ENCODE data around the gene POLR2L.

Gene POLR2L

DNA sequence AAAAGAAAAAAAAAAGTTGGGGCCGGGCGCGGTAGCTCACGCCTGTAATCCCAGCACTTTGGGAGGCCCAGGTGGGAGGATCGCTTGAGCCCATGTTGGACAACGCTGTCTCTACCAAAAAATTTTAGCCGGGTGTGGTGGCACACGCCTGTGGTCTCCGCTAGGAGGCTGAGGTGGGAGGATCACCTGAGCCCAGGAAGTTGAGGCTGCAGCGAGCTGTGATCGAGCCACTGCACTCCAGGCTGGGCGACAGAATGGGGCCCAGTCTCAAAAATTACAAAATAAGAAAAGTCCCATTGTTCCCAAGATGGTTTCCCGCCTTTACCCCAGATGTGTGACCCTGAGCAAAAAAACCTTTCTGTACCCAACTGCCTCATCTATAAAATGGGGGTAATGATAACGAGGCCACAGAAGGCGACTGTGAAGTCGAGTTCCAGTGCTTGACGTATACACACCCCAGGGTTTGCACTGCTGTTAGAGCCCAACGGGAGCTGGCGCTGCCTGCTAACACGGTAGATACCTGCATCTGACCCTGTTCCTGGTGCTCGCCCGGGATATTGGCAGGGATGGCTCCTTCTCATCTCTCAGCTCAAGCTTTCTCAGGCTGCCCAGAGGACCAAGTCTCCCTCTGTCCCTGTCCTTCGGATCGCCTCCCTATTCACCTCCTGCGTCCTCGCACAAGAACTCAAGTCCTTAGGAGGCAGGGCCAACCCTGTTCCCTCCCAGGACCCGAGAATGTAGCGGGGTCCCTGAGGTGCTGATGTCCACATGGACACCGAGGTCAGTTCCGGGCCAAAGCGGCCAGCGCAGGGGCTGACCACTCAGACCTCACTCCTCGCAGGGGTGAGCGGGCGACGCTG lies 33.7 kb downstream of the POLR2L start:
- DNase-seq: peak; percentile 59

DNA sequence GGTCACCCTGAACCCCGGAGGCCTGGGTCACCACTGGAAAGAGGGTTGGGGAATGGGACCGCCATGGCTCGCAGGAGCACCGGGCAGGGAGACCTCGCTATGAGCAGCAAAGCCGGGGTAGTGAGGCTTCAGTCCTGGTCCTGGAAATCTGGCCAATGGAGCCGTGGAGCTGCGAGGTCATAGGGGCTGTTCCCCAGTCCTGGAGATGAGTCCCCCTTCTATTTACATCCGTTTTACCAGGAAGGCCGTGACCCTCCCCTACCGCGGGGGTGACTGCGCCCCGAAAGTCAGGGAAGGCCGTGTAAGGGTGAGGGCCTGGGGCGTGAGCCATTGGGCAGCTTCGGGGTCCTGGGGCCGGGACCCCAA lies 37.7 kb downstream of the POLR2L start:
- DNase-seq: no peak

DNA sequence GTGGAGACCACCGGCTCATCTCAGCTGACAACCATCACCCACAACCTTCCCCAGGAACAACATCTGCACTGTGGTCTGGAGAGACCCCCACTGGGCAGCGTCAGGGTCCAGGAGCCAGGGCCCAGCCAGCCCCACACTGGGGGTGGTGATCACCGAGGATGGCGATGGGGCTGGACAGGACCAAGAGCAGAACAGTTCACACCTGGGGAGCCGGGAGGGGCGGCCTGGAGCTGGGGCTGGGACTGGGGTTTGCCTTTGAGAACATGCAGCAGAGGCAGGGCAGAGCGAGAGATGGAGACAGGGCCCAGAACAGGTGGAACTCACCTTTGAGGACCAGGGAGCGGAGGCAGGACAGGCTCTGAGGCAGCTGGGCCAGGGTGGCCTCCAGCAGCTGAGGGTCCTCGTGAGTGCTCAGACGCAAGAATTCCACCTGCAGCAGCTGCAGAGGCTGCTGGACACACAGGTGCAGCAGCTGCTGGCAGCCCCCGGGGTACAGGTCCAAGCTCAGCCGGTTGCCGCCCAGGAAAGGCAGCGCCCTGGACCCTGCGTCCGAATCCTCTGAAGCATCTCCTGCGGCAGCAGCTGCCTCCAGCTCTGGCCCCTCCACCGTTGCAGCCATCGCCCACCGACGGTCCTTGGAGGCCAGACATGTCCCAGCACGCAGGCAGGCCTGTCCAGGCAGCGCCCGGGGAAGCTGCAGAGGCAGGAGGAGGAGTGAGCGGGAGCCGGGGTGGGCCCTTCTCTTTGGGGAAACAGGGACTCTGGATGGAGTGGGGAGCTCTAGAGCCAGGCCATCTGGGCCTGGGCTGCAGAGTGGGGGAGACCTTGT lies 38.3 kb downstream of the POLR2L start:
- no peak for DNase-seq

DNA sequence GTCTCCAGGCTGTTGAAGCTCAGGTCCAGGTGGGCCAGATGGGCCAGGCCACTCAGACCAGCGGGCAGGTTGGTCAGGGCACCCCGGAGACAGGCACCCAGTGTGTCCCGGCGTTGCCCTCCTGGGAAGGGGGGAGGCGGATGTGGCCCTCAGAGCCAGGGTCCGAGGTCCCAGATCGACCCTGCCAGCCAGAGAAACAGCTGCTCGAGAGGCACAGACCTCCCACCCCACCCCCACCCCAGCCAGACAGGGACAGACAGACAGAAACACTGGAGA lies 38.9 kb downstream of the POLR2L start:
- no peak for DNase-seq

DNA sequence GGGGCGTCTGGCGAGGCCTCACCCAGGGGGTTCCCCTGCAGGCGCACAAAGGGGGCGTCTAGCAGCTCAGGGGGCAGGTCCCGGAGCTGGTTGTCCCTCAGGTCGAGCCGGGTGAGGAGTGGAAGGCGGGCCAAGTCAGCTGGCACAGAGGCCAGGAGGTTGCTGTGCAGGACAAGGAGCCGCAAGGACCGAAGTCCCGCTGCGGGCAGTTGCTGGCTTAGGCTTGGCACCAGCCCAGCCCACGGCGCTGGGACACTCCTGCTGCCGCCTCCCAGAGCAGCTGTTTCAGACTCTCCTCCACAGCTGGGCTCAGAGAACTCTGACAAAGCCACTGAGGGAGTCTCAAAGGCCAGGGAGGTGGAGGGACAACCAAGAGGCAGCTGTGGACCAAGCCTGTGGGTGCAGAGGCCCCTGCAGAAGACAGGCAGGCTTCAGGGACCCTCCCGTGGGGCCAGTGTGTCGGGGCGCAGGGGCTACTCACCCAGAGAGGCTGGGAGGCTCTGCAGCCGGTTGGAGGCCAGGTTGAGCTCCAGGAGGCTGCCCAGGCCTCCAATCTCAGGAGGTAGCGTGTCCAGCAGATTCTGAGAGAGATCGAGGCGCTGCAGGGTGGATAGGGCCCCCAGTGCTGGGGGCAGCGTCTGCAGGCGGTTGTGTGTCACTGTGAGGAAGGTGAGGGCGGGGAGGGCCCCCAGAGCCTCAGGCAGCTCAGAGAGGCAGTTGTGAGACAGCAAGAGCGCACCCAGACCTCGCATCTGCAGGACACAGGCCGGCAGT lies 39.4 kb downstream of the POLR2L start:
- DNase-seq: no peak

DNA sequence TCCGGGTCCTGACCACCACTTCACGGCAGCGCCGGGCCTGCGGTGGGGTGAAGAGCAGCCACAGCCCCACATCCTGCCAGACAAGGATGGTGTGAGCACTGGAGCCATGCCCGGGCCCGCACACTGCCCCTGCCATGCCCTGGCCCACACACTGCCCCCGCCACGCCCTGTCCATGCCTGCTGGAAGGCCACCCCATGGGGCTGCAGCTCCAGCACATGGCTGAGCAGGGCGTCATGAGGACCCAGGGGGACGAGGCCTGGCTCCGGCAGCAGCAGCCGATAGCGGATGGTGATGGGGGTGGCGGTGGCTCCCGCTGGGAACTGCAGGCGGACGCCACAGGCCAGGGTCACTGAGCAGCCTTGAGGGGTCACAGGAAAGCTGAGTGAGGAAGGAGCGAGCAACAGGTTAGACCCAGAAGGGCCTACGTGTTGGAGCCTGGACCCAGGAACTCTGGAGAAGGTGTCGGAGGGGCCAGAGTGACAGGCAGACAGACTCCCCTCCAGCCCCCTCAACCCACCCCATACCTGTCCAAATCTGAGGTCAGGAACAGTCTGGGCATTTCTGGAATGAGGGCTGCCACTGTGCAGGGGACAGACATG lies 40.2 kb downstream of the POLR2L start:
- no peak for DNase-seq

DNA sequence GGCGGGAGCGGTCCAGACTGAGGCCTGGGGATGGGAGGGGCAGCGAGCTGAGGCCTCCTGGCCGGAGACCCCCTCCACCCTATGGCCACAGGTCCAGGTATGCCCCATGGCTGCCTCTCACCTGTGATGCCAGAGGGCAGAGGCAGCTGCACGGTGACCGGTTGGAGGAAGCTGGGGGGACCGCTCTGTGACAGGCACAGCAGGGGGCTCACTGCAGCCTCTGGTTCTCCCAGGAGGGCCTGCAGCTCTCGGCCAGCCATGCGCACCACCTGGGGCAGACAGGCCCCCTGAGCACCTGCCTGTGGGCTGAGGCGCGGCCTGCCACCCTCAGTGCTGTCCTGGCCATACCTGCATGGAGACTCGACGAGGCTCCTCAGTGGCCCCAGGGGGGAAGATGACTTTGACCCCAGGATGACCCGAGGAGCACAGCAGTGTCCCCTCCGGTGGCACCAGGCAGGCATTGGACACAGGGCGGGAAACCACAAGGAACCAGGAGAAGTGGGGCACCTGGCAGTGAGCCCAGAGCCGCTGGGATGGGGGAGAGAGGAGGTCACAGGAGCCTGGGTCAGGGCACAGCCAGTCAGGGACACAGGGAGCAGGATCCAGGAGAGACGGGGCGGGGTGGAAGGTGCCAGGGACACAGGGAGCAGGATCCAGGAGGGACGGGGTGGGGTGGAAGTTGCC lies 41.1 kb downstream of the POLR2L start:
- no peak for DNase-seq

DNA sequence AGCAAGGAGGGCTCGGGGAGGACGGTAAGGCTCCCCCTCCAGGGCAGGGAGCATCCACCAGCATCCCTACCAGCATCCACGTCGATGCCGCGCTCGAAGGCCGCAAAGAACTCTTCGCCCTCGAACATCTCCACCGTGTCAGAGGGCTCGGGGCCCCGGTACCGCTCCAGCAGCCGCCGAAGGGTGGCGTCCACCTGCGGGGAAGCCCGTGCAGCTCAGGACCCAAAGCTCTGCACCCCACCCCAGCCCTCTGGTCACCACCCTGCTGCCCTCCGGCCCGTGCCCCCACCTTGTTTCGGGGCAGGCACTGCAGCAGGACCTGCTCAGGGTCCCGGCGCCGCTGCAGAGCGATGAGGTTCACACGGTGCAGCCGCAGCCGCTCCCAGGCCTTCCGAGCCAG lies 41.9 kb downstream of the POLR2L start:
- DNase-seq: no peak

DNA sequence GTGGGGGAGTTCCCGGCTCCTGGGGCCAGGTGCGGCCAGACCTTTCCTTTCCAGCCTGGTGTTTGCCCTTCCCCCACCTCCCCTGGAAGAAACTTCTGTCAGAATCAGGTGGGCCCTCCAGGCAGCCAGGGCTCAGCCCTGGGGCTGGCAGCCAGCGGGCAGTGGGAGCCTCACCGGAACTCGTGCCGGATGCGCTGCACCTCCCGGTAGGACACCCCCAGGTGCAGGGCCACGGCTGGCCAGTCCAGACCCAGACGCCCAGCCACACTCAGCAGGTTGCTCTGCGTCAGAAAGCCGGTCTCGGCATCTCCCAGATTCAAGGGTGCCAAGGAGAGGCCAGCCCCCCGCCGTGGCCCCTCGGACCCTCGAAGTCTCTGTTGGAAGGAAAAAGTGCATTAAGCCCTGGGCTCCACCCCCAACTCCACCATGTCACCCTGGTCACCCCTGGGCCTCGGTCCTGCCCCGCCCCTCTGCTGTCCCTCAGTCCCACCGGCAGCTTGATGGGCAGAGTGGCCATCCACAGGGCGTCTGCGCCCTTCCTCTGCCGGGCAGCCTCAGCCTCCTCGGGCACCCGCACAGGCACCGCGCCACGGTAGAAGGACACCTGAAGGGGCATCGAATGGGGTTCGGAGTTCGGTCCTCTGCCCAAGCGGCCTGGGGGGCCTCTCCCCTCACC lies 42.5 kb downstream of the POLR2L start:
- DNase-seq: no peak

DNA sequence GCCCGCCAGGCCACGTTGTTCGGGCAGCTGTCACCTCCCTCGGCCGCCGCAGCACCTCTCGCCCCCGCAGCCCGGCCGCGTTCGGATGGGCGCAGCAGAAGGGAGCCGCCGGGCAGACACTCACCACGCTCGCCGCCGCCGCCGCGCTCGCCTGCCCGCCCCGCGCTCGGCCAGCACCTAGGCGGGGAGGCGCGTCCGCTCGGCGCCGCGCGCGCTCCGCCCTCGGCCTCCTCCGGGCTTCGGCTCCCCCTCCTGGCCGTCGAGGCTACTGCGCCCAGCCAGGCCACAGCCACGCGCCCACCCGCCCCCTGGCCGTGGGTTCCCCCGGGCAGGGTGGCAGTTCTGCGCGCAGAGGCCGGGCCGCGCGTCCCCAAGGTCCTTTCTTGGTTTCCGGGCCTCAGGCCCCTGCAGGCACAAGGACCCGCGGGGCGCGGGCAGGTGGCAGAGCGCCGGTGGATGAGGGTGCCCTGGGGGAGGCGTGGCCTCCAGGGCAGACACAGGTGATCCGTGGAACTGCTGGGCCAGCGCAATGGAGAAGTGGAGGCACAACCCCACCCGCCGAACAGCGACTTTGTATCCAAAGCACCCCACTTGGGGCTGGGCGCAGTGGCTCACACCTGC lies 44.1 kb downstream of the POLR2L start, which contains the start of gene SLC25A22:
TSS of gene SLC25A22 (minus strand) at position 189 of the 621 bp plus-strand sequence. CDS start 3,275 bp downstream, outside the sequence.
- peak; percentile 91 for DNase-seq

DNA sequence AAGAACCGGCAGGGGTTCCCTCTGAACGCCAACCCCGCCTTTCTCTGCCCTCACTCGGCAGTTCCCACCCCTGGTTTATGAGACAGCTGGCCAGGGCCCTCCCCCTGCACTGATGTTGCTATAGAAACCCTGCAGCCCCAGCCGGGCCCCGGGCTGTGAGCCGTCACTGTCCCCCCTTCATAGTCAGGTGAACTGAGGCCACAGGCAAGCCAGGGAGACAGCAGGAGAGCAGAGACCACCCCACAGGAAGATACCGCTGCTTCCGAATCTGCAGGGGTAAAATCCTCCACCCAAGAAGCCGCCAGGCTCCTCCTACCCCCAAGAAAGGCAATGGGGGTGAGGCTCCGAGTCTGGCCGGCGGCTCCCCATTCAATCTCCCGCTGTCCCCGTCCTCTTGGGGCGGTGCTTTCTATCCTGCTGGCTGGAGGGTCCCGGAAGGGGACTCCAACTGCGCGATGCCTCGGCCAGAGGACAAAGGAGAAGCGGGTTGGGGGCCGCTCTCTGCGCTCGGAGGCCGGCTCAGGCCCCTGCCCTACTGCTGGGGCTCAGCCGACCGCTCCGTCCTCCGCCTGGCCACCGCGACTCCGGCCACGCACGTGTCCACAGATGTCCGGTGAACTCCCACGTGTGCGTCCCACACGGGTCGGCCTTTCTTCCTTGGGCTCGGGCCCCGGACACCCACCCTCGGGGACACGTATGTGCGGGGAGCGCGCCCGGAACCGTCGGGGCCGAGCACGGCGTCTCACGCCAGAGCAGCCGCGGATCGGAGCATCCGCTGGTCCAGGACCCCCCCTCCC lies 44.8 kb downstream of the POLR2L start:
- peak; percentile 86 for DNase-seq

DNA sequence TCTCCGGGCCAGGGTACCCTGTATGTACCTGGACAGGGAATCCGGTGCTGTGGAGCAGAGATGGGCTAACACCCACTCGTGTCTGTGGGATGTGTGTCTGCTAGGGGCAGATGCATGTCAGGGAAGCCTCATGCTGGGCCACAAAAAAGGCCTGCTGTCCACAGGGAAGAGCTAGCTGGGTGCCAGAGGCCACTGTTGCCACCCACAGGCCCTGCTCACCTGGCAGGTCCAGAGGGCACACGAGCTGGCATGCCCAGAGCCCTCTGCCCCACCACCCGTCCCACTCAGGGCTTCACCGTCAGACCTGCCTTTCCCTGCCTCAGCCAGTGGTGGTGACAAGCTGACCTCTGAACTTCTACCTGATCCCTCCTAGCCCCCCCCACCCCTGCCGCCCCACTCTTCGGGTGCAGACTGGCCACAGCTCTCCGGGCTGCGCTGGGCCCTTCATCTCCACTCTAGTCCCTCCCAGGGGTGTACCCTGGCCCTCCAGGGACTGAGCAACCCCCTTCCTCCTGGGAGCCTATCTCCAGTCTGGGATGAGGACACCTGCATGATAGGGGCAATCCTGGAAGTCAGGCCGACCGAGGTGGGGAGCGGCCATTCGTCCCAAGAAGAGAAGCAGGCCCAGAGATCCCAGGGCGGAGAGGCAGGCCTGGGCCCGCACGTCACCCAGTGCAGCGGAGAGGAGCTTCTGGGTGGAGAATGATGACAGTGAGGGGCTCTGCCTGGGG lies 45.6 kb downstream of the POLR2L start:
- no peak for DNase-seq

DNA sequence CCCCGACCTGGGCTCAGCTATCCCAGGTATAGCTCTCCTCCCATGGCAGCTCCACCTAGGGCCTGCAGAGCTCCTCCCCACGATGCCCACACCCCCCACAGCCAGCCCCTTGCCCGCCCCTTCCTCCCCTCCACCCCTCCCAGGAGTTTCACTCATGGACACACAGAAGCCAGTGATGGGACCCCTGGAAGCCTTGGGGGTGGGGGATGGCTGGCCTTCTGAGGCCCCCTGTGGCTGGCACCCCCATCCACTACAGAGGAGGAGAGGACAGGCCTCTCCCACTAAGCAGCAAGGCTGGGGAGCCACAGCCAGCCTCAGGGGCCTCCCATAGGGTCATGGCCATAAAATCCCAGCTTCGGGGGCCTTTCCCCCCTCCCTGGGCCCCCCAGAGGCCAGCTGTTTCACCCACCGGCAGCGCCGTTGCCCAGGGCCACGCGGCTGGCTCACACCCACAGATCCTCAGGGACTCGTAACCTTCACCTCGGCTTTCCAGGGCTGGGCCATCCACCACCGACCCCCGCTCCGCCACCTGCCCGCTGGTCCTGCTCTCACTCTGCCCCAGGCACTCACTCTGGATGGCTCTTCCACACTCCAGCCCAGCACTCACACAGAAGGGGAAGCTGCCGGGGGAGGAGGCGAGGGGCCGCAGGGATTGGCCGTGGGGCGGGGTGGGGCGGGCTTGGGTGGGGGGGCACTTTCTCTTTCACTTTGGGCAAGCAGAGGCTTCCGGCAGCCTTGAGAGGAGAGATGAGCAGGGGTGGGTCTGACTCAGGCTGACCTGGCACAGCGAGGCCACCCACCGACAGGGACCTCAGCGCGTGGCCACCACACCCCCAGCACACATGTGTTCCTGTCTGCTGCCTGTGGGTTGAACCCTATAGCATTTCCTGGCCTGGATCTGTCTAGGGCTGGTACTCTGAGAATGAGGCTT lies 46.4 kb downstream of the POLR2L start:
- DNase-seq: peak; percentile 92

DNA sequence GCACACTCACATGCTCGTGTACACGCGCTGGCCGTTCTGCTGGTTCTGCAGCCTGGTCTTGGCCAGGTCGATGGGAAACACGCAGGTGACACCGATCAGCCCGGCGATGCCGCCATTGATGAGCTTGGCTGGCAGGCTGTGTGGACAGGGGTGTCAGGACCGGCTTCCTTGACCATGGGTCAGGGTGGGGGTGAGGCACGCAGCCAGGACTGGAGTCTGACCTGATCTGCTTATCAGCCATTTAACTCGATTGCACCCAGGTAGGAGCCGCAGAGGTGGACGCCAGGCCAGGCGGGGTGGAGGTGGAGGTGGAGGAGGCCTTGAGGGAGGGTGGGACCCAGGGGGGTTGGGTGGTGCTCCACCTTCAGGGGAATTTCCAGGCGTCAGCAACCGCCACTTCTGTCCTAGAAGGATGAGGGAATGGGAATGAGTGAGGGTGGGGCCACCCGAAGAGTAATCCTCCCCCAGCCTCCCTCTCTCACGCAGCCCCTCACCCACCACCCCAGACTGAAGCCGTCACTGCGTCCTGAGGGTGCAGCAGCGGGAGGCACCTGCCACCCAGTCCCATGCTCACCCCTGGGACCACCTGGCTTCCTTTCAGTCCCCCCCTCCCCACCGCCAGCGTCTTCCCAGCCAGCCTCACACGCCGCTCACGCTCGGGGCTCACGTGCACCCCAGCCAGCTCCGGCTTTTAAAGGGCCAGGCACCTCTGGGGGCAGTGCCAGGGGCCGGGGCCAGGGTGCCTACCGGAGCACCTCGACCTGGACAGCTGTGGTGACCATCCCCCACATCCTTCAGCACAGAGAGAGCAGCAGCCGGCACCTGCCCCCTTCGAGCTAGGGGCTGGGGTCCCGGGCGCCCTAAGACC lies 47.3 kb downstream of the POLR2L start:
- no peak for DNase-seq

DNA sequence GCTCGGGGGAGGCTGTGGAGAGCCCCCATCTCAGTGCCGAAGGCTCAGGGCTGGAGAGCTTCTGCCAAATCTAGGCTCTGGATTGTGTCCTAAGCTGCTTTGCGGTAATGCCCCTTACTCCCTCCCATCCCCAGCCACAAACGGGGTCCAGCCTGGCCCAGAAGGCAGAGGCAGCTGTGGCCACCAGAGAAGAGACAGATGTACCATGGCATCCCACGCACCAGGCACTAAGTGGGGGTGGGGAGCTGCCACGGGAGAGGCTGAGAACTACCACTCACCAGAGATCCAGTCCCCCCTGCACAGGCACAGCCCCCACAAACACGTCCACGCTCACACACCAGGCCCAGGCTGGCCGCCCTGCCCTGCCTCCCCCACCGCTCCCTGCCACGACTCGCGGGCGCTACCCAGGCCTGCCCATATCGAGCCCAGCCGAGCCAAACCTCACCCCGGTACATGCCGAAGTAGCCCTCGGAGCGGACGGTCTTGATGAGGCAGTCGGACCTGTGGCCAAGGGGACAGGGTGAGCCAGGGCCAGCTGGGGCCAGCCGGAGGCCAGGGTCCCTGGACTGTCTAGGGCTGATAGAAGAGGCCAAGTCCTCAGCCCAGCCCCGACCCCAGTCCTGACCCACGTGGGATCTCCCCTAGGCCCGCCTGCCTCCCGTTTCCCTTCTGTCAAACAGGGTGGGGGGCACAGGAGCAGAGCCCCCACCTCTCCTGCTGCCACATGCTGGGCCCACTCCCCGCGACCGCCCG lies 48.1 kb downstream of the POLR2L start:
- no peak for DNase-seq

DNA sequence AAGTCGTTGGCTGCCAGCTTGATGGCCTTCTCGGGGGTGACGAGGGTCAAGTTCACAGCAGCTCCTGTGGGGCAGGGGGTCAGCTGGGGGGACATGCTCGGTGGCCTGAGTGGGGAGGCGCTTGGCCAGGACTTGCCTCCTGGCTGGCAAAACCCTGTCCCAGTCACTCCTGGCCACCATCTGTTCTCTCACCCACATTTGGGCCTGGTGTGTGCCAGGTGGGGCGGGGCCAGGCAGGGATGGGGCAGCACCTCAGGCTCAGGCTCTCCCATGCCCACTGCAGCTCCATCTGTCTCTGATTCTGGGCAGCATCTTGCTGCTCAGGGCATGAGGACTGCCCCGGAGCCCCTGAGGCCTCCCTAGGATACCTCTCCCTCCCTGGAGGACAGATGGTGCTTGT lies 48.8 kb downstream of the POLR2L start:
- no peak for DNase-seq

DNA sequence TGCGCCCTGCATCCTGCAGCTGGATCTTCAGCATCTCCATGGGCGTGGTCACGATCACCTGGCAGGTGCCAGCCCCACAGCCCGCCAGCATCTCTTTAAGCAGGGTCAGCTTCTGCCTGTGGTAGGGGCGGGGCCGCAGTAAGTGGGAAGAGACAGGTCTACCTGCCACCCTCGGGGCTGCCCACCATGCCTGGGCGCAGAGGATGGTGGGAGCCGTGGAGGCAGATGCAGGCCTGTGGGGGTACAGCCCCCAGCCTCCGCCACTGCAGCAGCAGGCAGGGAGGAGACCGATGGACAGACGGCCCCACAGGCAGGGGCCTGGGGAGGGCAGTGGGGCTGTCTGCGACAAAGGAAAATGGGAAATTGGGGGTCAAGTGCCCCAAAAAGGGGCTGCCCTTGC lies 49.5 kb downstream of the POLR2L start:
- DNase-seq: no peak

All from stimulated activated CD4-positive, alpha-beta T cell treated with anti-CD3 and anti-CD28 coated beads, Interleukin-15, amount 100 ng/mL, for 24 hours (primary cell).